ENCODE data around the gene IL1RAP.

IL1RAP gene

DNA sequence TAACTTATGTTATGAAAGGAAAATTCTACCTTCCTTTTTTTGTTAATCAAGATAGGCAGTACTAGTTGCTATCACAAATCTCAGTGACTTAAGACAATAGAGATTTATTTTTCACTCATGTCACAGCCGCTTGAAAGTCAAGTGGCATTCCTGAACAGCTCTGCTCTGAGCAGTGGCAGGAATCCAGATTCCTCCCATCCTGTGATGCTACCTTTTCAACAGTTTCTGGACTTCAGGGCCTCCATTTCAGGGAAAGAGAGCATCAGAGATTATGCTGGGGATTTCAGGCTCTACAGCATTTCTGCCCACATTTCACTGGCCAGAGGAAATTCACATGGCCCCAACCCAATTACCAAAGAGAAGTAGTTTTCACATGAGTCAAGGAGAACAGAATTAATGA lies 83.4 kb downstream of the IL1RAP start:
- no peak overlapping the region for H3K4me3 ChIP-seq (ENCODE audit: low read depth, low read length)
- TF ChIP-seq MYC (IDR thresholded peaks at IDR 0.05; ENCODE audit: low read depth, low read length) (no peak), POLR2A (IDR thresholded peaks at IDR 0.05; ENCODE audit: extremely low read depth, insufficient read length) (no peak)
- TF ChIP-seq, protein P1, sequence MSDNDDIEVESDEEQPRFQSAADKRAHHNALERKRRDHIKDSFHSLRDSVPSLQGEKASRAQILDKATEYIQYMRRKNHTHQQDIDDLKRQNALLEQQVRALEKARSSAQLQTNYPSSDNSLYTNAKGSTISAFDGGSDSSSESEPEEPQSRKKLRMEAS (IDR thresholded peaks at IDR 0.05; ENCODE audit: low read depth, low read length), result no peak
- TF ChIP-seq, protein P2, sequence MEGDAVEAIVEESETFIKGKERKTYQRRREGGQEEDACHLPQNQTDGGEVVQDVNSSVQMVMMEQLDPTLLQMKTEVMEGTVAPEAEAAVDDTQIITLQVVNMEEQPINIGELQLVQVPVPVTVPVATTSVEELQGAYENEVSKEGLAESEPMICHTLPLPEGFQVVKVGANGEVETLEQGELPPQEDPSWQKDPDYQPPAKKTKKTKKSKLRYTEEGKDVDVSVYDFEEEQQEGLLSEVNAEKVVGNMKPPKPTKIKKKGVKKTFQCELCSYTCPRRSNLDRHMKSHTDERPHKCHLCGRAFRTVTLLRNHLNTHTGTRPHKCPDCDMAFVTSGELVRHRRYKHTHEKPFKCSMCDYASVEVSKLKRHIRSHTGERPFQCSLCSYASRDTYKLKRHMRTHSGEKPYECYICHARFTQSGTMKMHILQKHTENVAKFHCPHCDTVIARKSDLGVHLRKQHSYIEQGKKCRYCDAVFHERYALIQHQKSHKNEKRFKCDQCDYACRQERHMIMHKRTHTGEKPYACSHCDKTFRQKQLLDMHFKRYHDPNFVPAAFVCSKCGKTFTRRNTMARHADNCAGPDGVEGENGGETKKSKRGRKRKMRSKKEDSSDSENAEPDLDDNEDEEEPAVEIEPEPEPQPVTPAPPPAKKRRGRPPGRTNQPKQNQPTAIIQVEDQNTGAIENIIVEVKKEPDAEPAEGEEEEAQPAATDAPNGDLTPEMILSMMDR (IDR thresholded peaks at IDR 0.05; ENCODE audit: low read depth, low read length), result no peak
- DNase-seq (ENCODE audit: low read depth), result no peak

DNA sequence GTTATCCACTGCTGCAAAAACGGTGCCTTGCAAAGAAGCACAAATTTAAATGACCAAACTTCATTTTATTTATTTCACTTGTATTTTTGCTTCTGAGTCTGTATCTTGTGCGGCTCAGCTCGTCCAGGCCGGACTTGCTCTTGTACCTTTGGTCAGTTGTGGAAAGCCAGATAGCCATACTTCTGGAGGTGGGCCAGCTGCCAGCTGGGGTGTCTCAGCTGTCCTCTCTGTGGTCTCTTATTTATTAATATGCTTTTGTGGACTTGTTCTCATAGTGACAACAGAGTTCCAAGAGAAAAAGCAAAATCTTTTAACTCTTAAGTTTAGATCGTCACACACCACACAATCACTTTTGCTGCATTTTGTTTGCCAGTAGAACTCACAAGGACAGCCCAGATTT lies 87.7 kb downstream of the IL1RAP start:
- no peak overlapping the region for H3K4me3 ChIP-seq (ENCODE audit: low read depth, low read length)
- TF ChIP-seq, protein P1 (IDR thresholded peaks at IDR 0.05; ENCODE audit: low read depth, low read length), result no peak
- TF ChIP-seq, protein P2 (IDR thresholded peaks at IDR 0.05; ENCODE audit: low read depth, low read length), result no peak
- TF ChIP-seq POLR2A (IDR thresholded peaks at IDR 0.05; ENCODE audit: extremely low read depth, insufficient read length), result no peak
- no peak for TF ChIP-seq MYC (IDR thresholded peaks at IDR 0.05; ENCODE audit: low read depth, low read length)
- DNase-seq (ENCODE audit: low read depth), result no peak

DNA sequence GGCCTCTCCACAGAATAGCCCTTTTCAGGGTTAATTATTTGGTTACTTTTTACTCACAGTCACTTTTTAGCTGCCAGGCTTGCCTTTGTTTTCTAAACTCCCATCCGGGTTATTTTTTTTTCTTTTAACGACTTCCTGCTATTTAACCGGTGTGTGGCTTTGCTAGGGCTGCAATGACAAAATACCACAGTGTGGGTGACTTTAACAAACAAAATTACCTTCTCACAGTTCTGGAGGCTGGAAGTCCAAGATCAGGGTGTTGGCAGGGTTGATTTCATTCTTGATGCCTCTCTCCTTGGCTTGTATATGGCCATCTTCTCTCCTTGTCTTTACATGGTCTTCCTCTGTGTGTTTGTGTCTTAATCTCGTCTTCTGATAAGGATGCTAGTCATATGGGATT lies 91.5 kb downstream of the IL1RAP start:
- H3K4me3 ChIP-seq (ENCODE audit: low read depth, low read length), result no peak overlapping the region
- DNase-seq (ENCODE audit: low read depth), result peak; percentile 61
- TF ChIP-seq, protein P1 (IDR thresholded peaks at IDR 0.05; ENCODE audit: low read depth, low read length), result no peak
- TF ChIP-seq, protein P2 (IDR thresholded peaks at IDR 0.05; ENCODE audit: low read depth, low read length), result no peak
- TF ChIP-seq POLR2A (IDR thresholded peaks at IDR 0.05; ENCODE audit: extremely low read depth, insufficient read length), result no peak
- no peak for TF ChIP-seq MYC (IDR thresholded peaks at IDR 0.05; ENCODE audit: low read depth, low read length)

DNA sequence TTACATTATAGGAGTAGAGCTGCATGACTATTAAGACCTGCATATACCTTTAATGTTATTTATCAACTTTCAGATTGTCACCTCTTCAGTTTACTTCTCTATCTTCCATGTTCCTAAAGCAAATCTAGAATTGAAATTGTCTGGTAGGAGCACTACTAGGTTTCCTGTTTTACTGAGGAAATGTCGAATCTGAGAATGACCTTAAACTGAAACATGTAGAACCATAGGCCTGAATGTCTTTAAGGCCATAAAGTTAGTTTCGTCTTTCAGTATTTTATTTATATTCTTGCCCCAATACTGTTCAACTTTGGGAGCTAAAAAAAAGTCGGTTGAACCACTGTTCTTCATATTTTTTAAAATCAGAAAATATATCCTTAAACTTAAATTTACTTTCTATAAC lies 92.7 kb downstream of the IL1RAP start:
- no peak for TF ChIP-seq POLR2A (IDR thresholded peaks at IDR 0.05; ENCODE audit: extremely low read depth, insufficient read length)
- TF ChIP-seq, protein P2 (IDR thresholded peaks at IDR 0.05; ENCODE audit: low read depth, low read length), result no peak
- TF ChIP-seq, protein P1 (IDR thresholded peaks at IDR 0.05; ENCODE audit: low read depth, low read length), result no peak
- no peak overlapping the region for H3K4me3 ChIP-seq (ENCODE audit: low read depth, low read length)
- DNase-seq (ENCODE audit: low read depth), result no peak

DNA sequence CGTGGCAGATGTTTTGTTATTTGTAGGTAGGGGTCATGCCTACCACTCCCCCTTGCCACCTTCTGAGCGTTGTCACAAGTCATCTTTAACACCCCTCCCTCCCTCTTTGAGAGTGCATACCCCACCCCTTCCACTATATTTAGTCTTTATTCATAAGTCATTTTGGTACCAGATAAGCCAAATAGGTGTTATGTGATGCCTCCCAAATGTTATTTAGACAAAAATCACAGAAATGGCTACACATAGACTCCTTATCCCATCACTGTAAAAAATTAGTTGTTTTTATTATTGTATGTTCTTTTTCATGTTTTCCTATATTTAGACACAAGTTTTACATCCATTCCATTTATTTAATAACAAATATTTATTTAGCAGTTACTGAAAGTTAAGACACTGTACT lies 93.1 kb downstream of the IL1RAP start:
- TF ChIP-seq, protein P1 (IDR thresholded peaks at IDR 0.05; ENCODE audit: low read depth, low read length), result no peak
- TF ChIP-seq, protein P2 (IDR thresholded peaks at IDR 0.05; ENCODE audit: low read depth, low read length), result no peak
- no peak for TF ChIP-seq MYC (IDR thresholded peaks at IDR 0.05; ENCODE audit: low read depth, low read length)
- TF ChIP-seq POLR2A (IDR thresholded peaks at IDR 0.05; ENCODE audit: extremely low read depth, insufficient read length), result no peak

More for the DNA sequence above, 93.1 kb downstream of the IL1RAP start:
- no peak overlapping the region for H3K4me3 ChIP-seq (ENCODE audit: low read depth, low read length)
- no peak for DNase-seq (ENCODE audit: low read depth)
